SU-DHL-6 (cell line): ENCODE measurements around the gene CCDC85C.

Experiments used
- EZH2phosphoT487 ChIP-seq: fragments of 200-600 bp; sonication (generic), shearing (Covaris generic); conservative IDR thresholded peaks from 2 replicates; pipeline ENCODE4 v1.6.1; 2018; ENCODE audit warnings: mild to moderate bottlenecking, antibody characterized with exemption, low read length, moderate library complexity, mixed read lengths
- TF ChIP-seq, protein P1 (sequence below): fragments of 200-600 bp; sonication (generic); IDR thresholded peaks from one replicate; pipeline ENCODE4 v1.5.1; 2017; ENCODE audit warnings: antibody characterized with exemption, mild to moderate bottlenecking, low read length, moderate library complexity; ENCODE audit not compliant: insufficient read depth, poor library complexity, severe bottlenecking

DNA sequence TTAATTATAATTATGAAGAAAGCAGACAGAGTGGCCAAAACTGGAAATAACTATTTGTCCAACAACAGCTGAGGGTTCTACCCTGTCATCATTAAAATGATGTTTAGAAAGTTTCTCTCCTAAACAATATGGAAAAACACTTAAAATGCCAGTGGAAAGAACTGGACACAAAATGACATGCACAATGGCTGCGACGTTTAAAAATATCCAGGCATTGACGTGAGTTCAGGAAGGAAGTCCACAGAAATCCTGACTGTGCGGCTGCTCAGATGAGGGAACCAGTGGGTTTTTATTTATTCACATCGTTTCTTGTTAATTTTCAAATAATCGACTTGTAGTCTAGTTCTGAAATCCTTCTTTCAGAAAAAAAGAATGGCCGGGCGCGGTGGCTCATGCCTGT is 64.5 kb downstream of the CCDC85C start:
- TF ChIP-seq, protein P1, sequence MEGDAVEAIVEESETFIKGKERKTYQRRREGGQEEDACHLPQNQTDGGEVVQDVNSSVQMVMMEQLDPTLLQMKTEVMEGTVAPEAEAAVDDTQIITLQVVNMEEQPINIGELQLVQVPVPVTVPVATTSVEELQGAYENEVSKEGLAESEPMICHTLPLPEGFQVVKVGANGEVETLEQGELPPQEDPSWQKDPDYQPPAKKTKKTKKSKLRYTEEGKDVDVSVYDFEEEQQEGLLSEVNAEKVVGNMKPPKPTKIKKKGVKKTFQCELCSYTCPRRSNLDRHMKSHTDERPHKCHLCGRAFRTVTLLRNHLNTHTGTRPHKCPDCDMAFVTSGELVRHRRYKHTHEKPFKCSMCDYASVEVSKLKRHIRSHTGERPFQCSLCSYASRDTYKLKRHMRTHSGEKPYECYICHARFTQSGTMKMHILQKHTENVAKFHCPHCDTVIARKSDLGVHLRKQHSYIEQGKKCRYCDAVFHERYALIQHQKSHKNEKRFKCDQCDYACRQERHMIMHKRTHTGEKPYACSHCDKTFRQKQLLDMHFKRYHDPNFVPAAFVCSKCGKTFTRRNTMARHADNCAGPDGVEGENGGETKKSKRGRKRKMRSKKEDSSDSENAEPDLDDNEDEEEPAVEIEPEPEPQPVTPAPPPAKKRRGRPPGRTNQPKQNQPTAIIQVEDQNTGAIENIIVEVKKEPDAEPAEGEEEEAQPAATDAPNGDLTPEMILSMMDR = no peak
- TF ChIP-seq EZH2phosphoT487 = no peak
